ENCODE measurements around the gene PSME4. TPM values are rescaled to one million over a fixed set of nuclear protein-coding genes. Genes with fewer than 3 reads are reported as not detected.
A peak's percentile ranks its signal among the peaks of the same experiment; 100 is the strongest.
"Not testable (repeated sequence)": the region's sequence is repeated elsewhere in the genome, so short reads cannot be mapped to it uniquely, and the experiment has no call there.

PSME4 gene
- polyA plus RNA-seq, 6 donors from 2014 or later, result 5.2 to 12.4 (median 7.2) TPM

DNA sequence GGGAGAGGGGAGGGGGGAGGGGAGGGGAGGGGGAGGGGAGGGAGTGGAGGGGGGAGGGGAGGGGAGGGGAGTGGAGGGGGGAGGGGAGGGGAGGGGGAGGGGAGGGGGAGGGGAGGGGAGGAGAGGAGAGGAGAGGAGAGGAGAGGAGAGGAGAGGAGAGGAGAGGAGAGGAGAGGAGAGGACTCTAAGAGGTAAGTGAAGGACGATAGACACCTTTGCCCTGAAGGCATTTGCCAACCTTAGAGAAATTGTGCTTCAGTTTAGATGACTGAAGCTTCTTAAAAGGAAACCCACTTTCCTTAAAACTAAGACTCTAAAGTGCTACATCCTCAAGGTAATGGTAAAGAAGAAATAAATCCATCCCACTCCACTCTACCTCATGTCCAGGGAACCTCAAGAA lies 130.2 kb downstream of the PSME4 start:
- H3K27me3 Mint-ChIP-seq, result no peaks in the 10 kb centered on the region
- H3K4me1 Mint-ChIP-seq, result peaks cover 5 to 14% (median 14%) of the 10 kb centered on the region in 3 donors
- no peak overlapping the region for H3K27ac Mint-ChIP-seq
- peaks cover 0 to 11% (median 0%) of the 10 kb centered on the region in 7 donors for H3K9me3 Mint-ChIP-seq
- H3K4me3 Mint-ChIP-seq, result no peak overlapping the region
- ATAC-seq (ENCODE audit: low read depth in 2 of 2), result no peak
- H3K36me3 Mint-ChIP-seq, result peaks cover 6 to 10% of the 10 kb centered on the region in 2 donors
- no peak for DNase-seq

- not testable (repeated sequence) for ATAC-seq (ENCODE audit: low read depth in 2 of 2); H3K27ac Mint-ChIP-seq; H3K4me3 Mint-ChIP-seq; DNase-seq; H3K9me3 Mint-ChIP-seq; H3K27me3 Mint-ChIP-seq; H3K4me1 Mint-ChIP-seq
- H3K36me3 Mint-ChIP-seq, result peaks cover 21 to 25% of the 10 kb centered on the region in 2 donors
Observed at GRCh38 chr2:53829980-53830290, 140.9 kb downstream of the PSME4 start.

- ATAC-seq (ENCODE audit: low read depth in 2 of 2) (no peak), DNase-seq (no peak)
- Mint-ChIP-seq H3K27me3 (no peaks in the 10 kb centered on the region), H3K36me3 (peaks cover 21% of the 10 kb centered on the region in 2 donors), H3K4me1 (no peaks in the 10 kb centered on the region), H3K4me3 (peak overlapping the region in 1 of 8 donors; percentile 77), H3K9me3 (peaks cover 0 to 7% (median 0%) of the 10 kb centered on the region in 7 donors), H3K27ac (no peak overlapping the region)
Observed at GRCh38 chr2:53829273-53829979, 141.4 kb downstream of the PSME4 start.

DNA sequence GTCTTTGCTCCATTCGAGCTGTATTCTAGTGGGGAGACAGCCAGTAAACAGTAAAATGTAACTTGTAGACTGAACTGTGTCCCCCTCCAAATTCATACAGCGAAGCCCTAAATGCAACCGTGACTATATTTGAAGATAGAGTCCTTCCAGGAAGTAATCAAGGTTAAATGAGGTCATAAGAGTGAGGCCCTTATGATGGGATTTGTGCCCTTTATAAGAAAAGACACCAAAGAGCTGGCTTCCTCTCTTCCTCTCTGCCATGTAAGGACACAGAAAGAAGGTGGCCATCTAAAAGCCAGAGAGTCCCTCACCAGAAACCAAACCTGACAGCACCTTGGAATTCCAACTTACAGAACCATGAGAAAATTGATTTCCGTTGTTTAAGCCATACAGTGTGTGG lies 142.5 kb downstream of the PSME4 start:
- Mint-ChIP-seq H3K9me3 (peaks cover 0 to 7% (median 0%) of the 10 kb centered on the region in 7 donors), H3K36me3 (peaks cover 14 to 21% of the 10 kb centered on the region in 2 donors), H3K4me1 (no peaks in the 10 kb centered on the region), H3K27ac (no peak overlapping the region), H3K4me3 (no peak overlapping the region), H3K27me3 (no peaks in the 10 kb centered on the region)
- no peak for ATAC-seq (ENCODE audit: low read depth in 2 of 2)
- DNase-seq, result no peak

GRCh38 chr2:53827398-53828175 lies 143.2 kb downstream of the PSME4 start:
- no peaks in the 10 kb centered on the region for H3K4me1 Mint-ChIP-seq
- DNase-seq (no peak), ATAC-seq (ENCODE audit: low read depth in 2 of 2) (no peak)
- no peak overlapping the region for H3K4me3 Mint-ChIP-seq
- H3K27me3 Mint-ChIP-seq, result no peaks in the 10 kb centered on the region
- peaks cover 14 to 21% of the 10 kb centered on the region in 2 donors for H3K36me3 Mint-ChIP-seq
- peak overlapping the region in 1 of 6 donors; percentile 80 for H3K27ac Mint-ChIP-seq
- peaks cover 0 to 7% (median 0%) of the 10 kb centered on the region in 7 donors for H3K9me3 Mint-ChIP-seq

DNA sequence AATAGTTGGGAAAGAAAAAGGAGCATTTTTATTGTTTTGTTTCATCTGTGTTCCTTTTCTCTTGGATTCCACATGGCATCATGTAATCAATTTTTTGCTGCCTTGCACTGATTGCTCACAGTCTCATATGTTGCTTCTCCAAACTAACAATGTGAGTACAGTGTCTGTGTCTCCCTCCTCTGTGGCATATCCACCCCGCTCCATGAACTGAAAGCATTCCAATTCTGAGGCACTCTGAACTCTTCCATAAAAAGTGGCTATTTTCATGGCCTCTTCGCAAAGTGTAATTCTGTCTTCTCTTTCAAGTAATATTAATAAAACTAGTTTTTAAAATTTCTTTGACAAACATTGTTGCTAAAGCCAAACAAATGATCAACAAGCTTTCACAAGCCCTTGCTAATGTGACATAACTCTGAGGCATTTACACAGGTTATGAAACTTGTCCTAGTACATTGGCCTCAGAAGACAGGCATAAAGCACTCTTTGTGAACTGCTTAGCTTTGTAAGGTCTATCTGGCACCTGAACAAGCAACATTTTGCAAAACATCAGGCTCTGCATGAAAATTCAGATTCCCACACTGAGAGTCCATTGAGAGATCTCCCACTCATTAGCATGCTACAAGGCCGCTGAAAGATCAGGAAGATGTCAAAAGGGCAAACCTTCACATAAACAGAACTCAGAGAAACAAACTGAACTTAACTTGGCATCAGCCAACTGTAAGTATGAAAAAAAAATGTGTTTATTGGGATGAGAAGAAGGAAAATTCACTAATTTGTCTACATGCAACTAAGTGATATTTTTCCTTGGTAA lies 144.0 kb downstream of the PSME4 start:
- Mint-ChIP-seq H3K27me3 (no peaks in the 10 kb centered on the region), H3K4me3 (no peak overlapping the region), H3K36me3 (peaks cover 14 to 21% of the 10 kb centered on the region in 2 donors), H3K9me3 (peaks cover 0 to 7% (median 0%) of the 10 kb centered on the region in 7 donors), H3K27ac (no peak overlapping the region), H3K4me1 (peaks cover 0 to 2% (median 0%) of the 10 kb centered on the region in 3 donors)
- no peak for DNase-seq
- no peak for ATAC-seq (ENCODE audit: low read depth in 2 of 2)

DNA sequence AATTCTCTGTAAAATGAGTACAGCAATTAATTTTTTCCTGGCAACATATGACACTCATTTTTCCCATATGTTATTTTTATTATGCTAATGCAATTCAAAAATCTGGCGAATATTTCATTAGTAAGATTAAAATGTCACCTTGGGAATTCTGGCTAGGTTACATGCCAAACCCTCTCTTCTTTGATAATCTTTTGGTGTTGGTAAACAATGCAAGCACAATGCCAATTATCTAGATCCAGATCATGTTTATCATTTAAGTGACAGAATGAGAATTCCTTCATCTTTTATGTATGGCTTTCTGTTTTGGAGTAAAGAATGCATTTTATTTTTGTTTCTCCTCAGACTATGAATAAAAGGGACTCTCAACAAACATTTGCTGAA lies 144.8 kb downstream of the PSME4 start:
- no peak overlapping the region for H3K27ac Mint-ChIP-seq
- no peaks in the 10 kb centered on the region for H3K27me3 Mint-ChIP-seq
- peaks cover 0 to 7% (median 0%) of the 10 kb centered on the region in 7 donors for H3K9me3 Mint-ChIP-seq
- H3K36me3 Mint-ChIP-seq, result peaks cover 10 to 14% of the 10 kb centered on the region in 2 donors
- DNase-seq (no peak), ATAC-seq (ENCODE audit: low read depth in 2 of 2) (no peak)
- H3K4me1 Mint-ChIP-seq, result peaks cover 0 to 2% (median 0%) of the 10 kb centered on the region in 3 donors
- no peak overlapping the region for H3K4me3 Mint-ChIP-seq

DNA sequence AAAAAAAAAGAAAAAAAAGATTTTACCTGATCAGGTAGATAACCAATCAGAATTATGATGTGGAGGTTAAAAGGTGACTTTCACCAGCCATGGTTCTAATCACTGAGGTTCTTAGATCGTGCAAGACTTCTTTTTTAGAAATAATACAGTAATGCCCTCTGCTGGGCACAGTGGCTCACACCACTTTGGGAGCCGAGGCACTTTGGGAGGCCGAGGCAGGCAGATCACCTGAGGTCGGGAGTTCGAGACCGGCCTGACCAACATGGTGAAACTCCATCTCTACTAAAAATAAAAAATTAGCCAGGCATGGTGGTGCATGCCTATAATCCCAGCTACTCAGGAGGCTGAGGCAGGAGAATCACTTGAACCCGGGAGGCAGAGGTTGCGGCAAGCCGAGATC lies 147.2 kb downstream of the PSME4 start:
- DNase-seq, H3K9me3 Mint-ChIP-seq: not testable (repeated sequence)

GRCh38 chr2:53821810-53822209 lies 149.0 kb downstream of the PSME4 start:
- no peak overlapping the region for H3K27ac Mint-ChIP-seq
- H3K4me3 Mint-ChIP-seq, result no peak overlapping the region
- peaks cover 6 to 7% of the 10 kb centered on the region in 2 donors for H3K36me3 Mint-ChIP-seq
- H3K4me1 Mint-ChIP-seq, result peaks cover 0 to 2% (median 0%) of the 10 kb centered on the region in 3 donors
- no peaks in the 10 kb centered on the region for H3K27me3 Mint-ChIP-seq
- H3K9me3 Mint-ChIP-seq, result no peaks in the 10 kb centered on the region
- ATAC-seq (ENCODE audit: low read depth in 2 of 2) (no peak), DNase-seq (no peak)

More for the DNA sequence above, 147.2 kb downstream of the PSME4 start:
- H3K27ac Mint-ChIP-seq; H3K36me3 Mint-ChIP-seq; H3K4me1 Mint-ChIP-seq; H3K27me3 Mint-ChIP-seq; ATAC-seq (ENCODE audit: low read depth in 2 of 2): not testable (repeated sequence)
- H3K4me3 Mint-ChIP-seq, result peak overlapping the region in 1 of 8 donors; percentile 37

DNA sequence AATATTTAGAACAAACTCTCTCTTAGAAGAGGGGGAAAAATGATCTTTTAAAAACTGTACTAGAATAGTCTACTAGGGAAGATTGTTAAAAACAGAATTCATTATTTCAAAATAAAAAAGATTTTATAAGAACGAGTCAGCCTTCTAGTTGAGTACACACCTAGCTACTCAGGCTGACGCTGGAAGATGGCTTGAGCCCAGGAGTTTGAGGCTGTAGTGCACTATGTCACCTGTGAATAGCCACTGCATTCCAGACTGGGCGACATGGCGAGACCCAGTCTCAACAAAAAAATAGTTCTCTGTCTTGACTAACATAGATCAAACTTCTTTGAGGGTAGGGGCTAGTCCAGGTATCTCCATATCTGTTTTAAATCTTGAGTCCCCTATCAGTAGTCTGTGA lies 150.1 kb downstream of the PSME4 start:
- H3K27me3 Mint-ChIP-seq, result no peaks in the 10 kb centered on the region
- H3K27ac Mint-ChIP-seq, result no peak overlapping the region
- no peak overlapping the region for H3K4me3 Mint-ChIP-seq
- H3K36me3 Mint-ChIP-seq, result peaks cover 7% of the 10 kb centered on the region in 2 donors
- no peak for DNase-seq
- no peak for ATAC-seq (ENCODE audit: low read depth in 2 of 2)
- peaks cover 0 to 2% (median 0%) of the 10 kb centered on the region in 3 donors for H3K4me1 Mint-ChIP-seq
- H3K9me3 Mint-ChIP-seq, result no peaks in the 10 kb centered on the region

DNA sequence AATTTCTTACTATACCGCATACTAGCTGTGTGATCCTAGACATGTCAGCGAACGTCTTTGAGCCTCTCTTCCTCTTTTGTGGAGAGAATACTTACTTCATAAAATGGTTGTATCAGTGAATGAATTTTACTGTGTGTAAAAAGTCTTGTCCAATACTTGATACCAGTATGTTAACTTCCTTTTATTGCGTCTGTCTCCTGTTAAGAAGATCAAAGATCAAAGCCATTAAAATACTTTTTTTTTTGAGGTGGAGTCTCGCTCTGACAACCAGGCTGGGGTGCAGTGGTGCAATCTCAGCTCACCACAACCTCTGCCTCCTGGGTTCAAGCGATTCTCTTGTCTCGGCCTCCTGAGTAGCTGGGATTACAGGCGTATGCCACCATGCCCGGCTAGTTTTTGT lies 150.7 kb downstream of the PSME4 start:
- ATAC-seq (ENCODE audit: low read depth in 2 of 2) (no peak), DNase-seq (no peak)
- Mint-ChIP-seq H3K4me3 (no peak overlapping the region), H3K4me1 (peaks cover 0 to 2% (median 0%) of the 10 kb centered on the region in 3 donors), H3K27me3 (no peaks in the 10 kb centered on the region), H3K27ac (peak overlapping the region in 2 of 6 donors; percentile 41 to 56), H3K9me3 (no peaks in the 10 kb centered on the region), H3K36me3 (peaks cover 7 to 12% of the 10 kb centered on the region in 2 donors)

GRCh38 chr2:53819634-53820033 lies 151.2 kb downstream of the PSME4 start:
- H3K9me3 Mint-ChIP-seq, result no peaks in the 10 kb centered on the region
- no peak for ATAC-seq (ENCODE audit: low read depth in 2 of 2)
- H3K4me1 Mint-ChIP-seq, result peaks cover 0 to 2% (median 0%) of the 10 kb centered on the region in 3 donors
- peak overlapping the region in 1 of 6 donors; percentile 81 for H3K27ac Mint-ChIP-seq
- DNase-seq, result no peak
- H3K27me3 Mint-ChIP-seq, result no peaks in the 10 kb centered on the region
- H3K4me3 Mint-ChIP-seq, result peak overlapping the region in 1 of 8 donors; percentile 42
- H3K36me3 Mint-ChIP-seq, result peaks cover 7 to 12% of the 10 kb centered on the region in 2 donors

- peaks cover 7 to 12% of the 10 kb centered on the region in 2 donors for H3K36me3 Mint-ChIP-seq
- peak overlapping the region in 2 of 6 donors; percentile 49 to 81 for H3K27ac Mint-ChIP-seq
- H3K4me1 Mint-ChIP-seq, result peaks cover 0 to 2% (median 0%) of the 10 kb centered on the region in 3 donors
- H3K9me3 Mint-ChIP-seq, result no peaks in the 10 kb centered on the region
- H3K4me3 Mint-ChIP-seq, result no peak overlapping the region
- no peaks in the 10 kb centered on the region for H3K27me3 Mint-ChIP-seq
- no peak for ATAC-seq (ENCODE audit: low read depth in 2 of 2)
- no peak for DNase-seq
Observed at GRCh38 chr2:53818854-53819435, 151.8 kb downstream of the PSME4 start.
